Measurements from ENCODE around the gene FGF11.
"Not testable (repeated sequence)": the region's sequence is repeated elsewhere in the genome, so short reads cannot be mapped to it uniquely, and the experiment has no call there.

GRCh38 chr17:7482742-7483088 lies 43.4 kb downstream of the FGF11 start:
- TF ChIP-seq, protein P1, sequence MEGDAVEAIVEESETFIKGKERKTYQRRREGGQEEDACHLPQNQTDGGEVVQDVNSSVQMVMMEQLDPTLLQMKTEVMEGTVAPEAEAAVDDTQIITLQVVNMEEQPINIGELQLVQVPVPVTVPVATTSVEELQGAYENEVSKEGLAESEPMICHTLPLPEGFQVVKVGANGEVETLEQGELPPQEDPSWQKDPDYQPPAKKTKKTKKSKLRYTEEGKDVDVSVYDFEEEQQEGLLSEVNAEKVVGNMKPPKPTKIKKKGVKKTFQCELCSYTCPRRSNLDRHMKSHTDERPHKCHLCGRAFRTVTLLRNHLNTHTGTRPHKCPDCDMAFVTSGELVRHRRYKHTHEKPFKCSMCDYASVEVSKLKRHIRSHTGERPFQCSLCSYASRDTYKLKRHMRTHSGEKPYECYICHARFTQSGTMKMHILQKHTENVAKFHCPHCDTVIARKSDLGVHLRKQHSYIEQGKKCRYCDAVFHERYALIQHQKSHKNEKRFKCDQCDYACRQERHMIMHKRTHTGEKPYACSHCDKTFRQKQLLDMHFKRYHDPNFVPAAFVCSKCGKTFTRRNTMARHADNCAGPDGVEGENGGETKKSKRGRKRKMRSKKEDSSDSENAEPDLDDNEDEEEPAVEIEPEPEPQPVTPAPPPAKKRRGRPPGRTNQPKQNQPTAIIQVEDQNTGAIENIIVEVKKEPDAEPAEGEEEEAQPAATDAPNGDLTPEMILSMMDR (IDR thresholded peaks at IDR 0.05 in 8 of 11, conservative IDR thresholded peaks at IDR 0.05 in 3 of 11) = not testable (repeated sequence)
- not testable (repeated sequence) for TF ChIP-seq POLR2A (IDR thresholded peaks at IDR 0.05)

Measured in spleen (tissue), 7 donors.